ENCODE results near the gene WDFY4. TPM values are rescaled to one million over a fixed set of nuclear protein-coding genes. Genes with fewer than 3 reads are reported as not detected.

The WDFY4 gene
- total and polyA plus RNA-seq, 7 donors, result 0.23 to 1.3 (median 0.69) TPM

DNA sequence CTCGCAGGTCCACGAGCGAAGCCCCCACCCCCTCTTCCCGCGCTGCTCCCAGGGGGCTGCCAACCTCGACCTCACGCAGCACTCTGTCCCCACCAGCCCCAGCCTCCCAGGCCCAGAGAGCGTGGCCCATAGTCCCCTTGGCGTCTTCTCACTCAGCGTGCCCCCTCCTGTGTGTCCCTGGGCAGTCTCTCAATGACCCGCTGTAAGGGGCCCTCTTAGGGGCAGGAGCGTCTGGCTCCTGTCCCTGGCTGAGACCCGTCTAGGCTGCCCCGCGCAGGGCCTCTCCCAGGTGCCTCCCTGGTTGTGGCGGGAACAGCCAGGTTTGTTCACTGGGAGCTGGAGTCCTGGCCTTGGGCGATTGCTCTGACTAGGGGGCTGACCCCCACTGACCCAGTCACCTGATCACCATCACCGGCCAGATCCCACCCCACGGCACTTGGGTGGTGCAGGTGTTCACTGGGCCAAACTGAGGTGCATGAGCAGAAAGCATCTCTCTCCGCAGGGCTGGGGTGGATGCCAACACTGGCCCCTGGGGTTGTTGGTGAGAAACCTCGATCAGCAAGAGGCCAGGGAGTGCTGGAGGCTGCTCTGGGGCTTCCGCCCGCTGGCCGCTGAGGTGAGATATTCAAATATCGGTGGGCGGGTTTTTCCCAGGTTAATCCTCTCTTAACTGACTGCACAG is 12.6 kb upstream of the WDFY4 start:
- H3K4me1 ChIP-seq, result no peaks in the 10 kb centered on the region
- H3K27ac ChIP-seq, result no peak overlapping the region
- ATAC-seq (no peak), DNase-seq (no peak)
- no peaks in the 10 kb centered on the region for H3K9me3 ChIP-seq
- WGBS, 3 donors, result 69 to 73% (median 69%) methylated on average over 26 of the region's 26 CpGs
- no peaks in the 10 kb centered on the region for H3K36me3 ChIP-seq (ENCODE audit: insufficient read depth in 1 of 2, low read depth in 1 of 2)
- intact Hi-C loops (cut with DNase I), result no loop called here
- no peak for TF ChIP-seq CTCF (IDR thresholded peaks at IDR 0.05)
- peaks cover 0 to 5% (median 0%) of the 10 kb centered on the region in 3 donors for H3K27me3 ChIP-seq (ENCODE audit: insufficient read depth in 3 of 3, low read length in 2 of 3)
- H3K4me3 ChIP-seq, result no peak overlapping the region

GRCh38 chr10:48672596-48673265 is 11.9 kb upstream of the WDFY4 start:
- intact Hi-C loops (cut with DNase I), result no loop called here
- ATAC-seq, result no peak
- TF ChIP-seq CTCF (IDR thresholded peaks at IDR 0.05), result no peak
- H3K4me1 ChIP-seq, result no peaks in the 10 kb centered on the region
- H3K9me3 ChIP-seq, result peaks cover 4% of the 10 kb centered on the region
- no peak overlapping the region for H3K27ac ChIP-seq
- WGBS, 3 donors, result 89 to 93% (median 90%) methylated on average over 9 of the region's 9 CpGs
- no peak for DNase-seq
- no peaks in the 10 kb centered on the region for H3K36me3 ChIP-seq (ENCODE audit: insufficient read depth in 1 of 2, low read depth in 1 of 2)
- H3K4me3 ChIP-seq, result no peak overlapping the region
- peaks cover 0 to 5% (median 0%) of the 10 kb centered on the region in 3 donors for H3K27me3 ChIP-seq (ENCODE audit: insufficient read depth in 3 of 3, low read length in 2 of 3)

GRCh38 chr10:48677625-48678024 is 7.0 kb upstream of the WDFY4 start:
- H3K27ac ChIP-seq, result no peak overlapping the region
- intact Hi-C loops (cut with DNase I), result no loop called here
- peaks cover 0 to 4% (median 0%) of the 10 kb centered on the region in 3 donors for H3K27me3 ChIP-seq (ENCODE audit: insufficient read depth in 3 of 3, low read length in 2 of 3)
- H3K4me3 ChIP-seq, result no peak overlapping the region
- no peaks in the 10 kb centered on the region for H3K36me3 ChIP-seq (ENCODE audit: insufficient read depth in 1 of 2, low read depth in 1 of 2)
- H3K9me3 ChIP-seq, result peaks cover 7% of the 10 kb centered on the region
- H3K4me1 ChIP-seq, result no peaks in the 10 kb centered on the region
- TF ChIP-seq CTCF (IDR thresholded peaks at IDR 0.05), result no peak
- DNase-seq (no peak), ATAC-seq (no peak)
- 82 to 89% (median 86%) methylated on average over 2 of the region's 2 CpGs for WGBS, 3 donors

- H3K4me3 ChIP-seq, result no peak overlapping the region
- 78 to 86% (median 83%) methylated on average over 1 of the region's 1 CpG for WGBS, 3 donors
- H3K27ac ChIP-seq, result no peak overlapping the region
- peaks cover 7% of the 10 kb centered on the region for H3K9me3 ChIP-seq
- intact Hi-C loops (cut with DNase I), result no loop called here
- no peaks in the 10 kb centered on the region for H3K4me1 ChIP-seq
- H3K36me3 ChIP-seq (ENCODE audit: insufficient read depth in 1 of 2, low read depth in 1 of 2), result no peaks in the 10 kb centered on the region
- no peaks in the 10 kb centered on the region for H3K27me3 ChIP-seq (ENCODE audit: insufficient read depth in 3 of 3, low read length in 2 of 3)
- no peak for TF ChIP-seq CTCF (IDR thresholded peaks at IDR 0.05)
- ATAC-seq, result no peak
- no peak for DNase-seq
Measured at GRCh38 chr10:48678041-48678440, 6.6 kb upstream of the WDFY4 start.
